ENCODE results near the gene KIFC3. TPM values are rescaled to one million over a fixed set of nuclear protein-coding genes. Genes with fewer than 3 reads are reported as not detected.

KIFC3 gene
- total RNA-seq, 1 donor from 2014 or later, result 0.76 TPM

DNA sequence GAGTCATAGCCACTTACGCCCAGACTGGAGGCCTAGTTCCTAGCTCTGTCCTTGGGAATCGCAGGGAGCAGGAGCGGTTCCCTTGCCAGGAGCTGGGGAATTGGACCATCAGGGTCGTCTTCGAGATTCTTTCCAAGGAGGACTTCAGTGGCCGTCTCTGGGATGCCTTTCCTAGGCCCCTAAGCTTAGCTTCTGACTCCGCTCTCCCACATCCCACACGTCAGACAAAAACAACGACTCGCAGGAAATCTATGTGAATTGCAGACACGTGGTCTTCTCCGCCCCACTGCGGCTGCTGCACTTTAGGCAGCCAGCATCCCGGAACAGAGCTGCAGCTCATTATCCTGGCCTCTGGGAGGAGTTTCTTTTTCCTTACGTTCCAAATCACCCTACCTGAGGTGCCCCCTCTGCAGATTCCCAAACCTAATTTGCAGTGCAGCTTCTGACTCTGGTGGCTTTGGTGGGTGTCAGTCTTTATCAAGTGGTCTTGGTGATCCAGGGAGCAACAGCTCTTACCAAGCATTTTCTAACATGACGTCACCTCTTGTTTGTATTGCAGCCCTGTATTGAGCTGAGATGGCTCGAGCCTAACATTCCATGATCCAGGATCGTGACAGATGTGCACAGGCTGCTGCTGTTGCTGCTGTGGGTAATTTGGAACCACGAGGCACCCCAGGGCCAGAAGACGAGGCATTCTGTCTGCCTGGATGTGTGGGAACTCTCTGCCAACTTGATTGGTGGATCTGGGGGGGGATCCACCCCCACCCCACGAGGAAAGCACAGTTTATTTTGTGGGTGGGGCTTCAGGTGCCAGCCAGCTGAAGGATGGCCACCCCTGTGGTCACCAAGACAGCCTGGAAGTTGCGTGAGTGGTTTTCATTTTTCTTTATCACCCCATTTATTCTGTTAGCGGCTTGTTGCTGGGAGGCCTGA, 65.6 kb downstream of the KIFC3 start:
- DNase-seq, result no peak
- Mint-ChIP-seq H3K4me1 (ENCODE audit: low read depth, unreplicated experiment) (peaks cover 23% of the 10 kb centered on the region), H3K4me3 (ENCODE audit: unreplicated experiment) (peak overlapping the region; percentile 95), H3K9me3 (ENCODE audit: unreplicated experiment) (peaks cover 7% of the 10 kb centered on the region), H3K36me3 (ENCODE audit: unreplicated experiment) (no peaks in the 10 kb centered on the region), H3K27ac (ENCODE audit: unreplicated experiment) (peak overlapping the region; percentile 99), H3K27me3 (ENCODE audit: unreplicated experiment) (peaks cover 10% of the 10 kb centered on the region)
- TF ChIP-seq, protein P1, sequence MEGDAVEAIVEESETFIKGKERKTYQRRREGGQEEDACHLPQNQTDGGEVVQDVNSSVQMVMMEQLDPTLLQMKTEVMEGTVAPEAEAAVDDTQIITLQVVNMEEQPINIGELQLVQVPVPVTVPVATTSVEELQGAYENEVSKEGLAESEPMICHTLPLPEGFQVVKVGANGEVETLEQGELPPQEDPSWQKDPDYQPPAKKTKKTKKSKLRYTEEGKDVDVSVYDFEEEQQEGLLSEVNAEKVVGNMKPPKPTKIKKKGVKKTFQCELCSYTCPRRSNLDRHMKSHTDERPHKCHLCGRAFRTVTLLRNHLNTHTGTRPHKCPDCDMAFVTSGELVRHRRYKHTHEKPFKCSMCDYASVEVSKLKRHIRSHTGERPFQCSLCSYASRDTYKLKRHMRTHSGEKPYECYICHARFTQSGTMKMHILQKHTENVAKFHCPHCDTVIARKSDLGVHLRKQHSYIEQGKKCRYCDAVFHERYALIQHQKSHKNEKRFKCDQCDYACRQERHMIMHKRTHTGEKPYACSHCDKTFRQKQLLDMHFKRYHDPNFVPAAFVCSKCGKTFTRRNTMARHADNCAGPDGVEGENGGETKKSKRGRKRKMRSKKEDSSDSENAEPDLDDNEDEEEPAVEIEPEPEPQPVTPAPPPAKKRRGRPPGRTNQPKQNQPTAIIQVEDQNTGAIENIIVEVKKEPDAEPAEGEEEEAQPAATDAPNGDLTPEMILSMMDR (IDR thresholded peaks at IDR 0.05; ENCODE audit: partially characterized antibody, unreplicated experiment), result no peak

DNA sequence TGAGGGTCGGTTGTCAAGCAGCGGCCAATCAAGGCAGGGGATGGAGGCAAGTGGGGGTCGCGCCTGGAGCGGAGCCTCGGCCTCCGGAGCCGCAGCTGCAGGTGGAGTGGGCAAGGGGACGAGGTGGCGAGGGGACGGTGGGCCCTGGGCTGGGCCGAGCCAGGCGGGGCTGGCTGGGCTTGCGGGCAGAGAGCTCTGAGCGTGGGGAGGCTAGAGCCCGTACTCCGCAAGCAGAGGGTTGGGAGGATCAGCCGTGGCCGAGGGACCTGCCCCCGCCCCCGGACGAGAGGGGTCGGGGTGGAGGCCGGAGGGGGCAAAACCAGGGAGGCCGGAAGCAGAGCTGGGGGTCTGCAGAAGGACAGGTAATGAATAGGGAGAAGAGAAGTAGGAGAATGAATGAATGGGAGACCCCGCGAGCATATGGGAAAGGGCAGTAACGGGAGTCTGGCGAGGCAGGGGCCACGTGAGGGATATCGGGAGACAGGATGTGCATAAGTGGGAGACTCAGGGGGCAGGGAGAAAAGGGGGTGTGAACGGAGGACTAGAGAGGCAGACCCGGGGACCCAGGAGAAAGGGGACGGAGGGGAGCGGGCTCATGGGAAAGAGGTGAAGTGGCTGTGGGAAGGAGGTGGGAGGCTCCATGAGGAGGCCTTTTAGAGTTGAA, 66.4 kb downstream of the KIFC3 start, which contains the start of gene KATNB1:
Gene KATNB1 (plus strand): TSS at position 16 of the 664 bp plus-strand sequence. CDS start 1,474 bp downstream, outside the sequence.
- TF ChIP-seq, protein P1 (IDR thresholded peaks at IDR 0.05; ENCODE audit: partially characterized antibody, unreplicated experiment), result no peak
- Mint-ChIP-seq H3K4me3 (ENCODE audit: unreplicated experiment) (peak within 1 kb of the TSS; percentile 95), H3K27me3 (ENCODE audit: unreplicated experiment) (peaks cover 10% of the 10 kb centered on the region), H3K9me3 (ENCODE audit: unreplicated experiment) (peaks cover 7% of the 10 kb centered on the region), H3K36me3 (ENCODE audit: unreplicated experiment) (no peaks in the 10 kb centered on the region), H3K4me1 (ENCODE audit: low read depth, unreplicated experiment) (peaks cover 16% of the 10 kb centered on the region), H3K27ac (ENCODE audit: unreplicated experiment) (peak within 1 kb of the TSS; percentile 99)
- DNase-seq, result no peak

DNA sequence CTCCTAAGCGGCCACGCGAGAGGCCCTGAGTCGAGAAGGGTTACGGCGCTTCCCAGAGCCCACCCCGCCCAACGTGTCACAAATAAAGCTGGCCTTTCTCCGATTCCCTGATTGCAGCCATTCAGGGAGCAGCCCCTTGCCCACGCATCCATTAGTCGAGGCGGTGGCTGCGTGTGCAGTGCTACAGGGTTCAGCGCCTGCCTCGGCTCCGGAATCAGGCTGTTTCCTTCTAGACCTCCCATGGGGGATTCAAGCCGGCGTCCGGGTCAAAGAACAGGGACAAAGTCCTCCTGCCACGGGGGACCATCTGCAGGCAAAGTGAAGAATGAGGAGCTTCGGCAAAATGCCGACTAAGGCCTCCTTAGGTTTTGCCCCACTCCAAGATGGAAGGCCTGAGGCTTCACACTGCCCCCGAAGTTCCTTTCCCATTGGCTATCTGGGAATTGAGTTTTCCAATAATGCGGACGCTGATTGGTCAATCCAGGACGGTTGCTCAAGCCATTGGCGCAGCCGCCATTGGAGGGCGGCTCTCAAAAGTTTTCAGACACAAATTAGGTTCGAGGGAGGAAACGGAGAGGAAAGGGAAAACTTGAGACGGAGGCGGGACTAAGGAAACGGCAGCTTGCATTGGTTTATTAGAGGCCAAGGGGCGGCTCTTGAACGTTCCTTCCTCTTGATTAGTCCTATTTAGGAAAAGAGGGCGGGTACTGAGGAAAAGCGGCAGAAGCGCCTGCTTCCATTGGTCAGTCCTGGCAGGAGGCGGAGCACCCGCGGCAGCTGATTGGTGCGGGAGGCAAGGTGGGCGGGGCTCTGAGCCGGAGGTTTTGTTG, 67.2 kb downstream of the KIFC3 start:
- no peaks in the 10 kb centered on the region for H3K36me3 Mint-ChIP-seq (ENCODE audit: unreplicated experiment)
- peak overlapping the region; percentile 95 for H3K4me3 Mint-ChIP-seq (ENCODE audit: unreplicated experiment)
- peaks cover 10% of the 10 kb centered on the region for H3K27me3 Mint-ChIP-seq (ENCODE audit: unreplicated experiment)
- peak overlapping the region; percentile 99 for H3K27ac Mint-ChIP-seq (ENCODE audit: unreplicated experiment)
- TF ChIP-seq, protein P1 (IDR thresholded peaks at IDR 0.05; ENCODE audit: partially characterized antibody, unreplicated experiment), result no peak
- peaks cover 16% of the 10 kb centered on the region for H3K4me1 Mint-ChIP-seq (ENCODE audit: low read depth, unreplicated experiment)
- peaks cover 7% of the 10 kb centered on the region for H3K9me3 Mint-ChIP-seq (ENCODE audit: unreplicated experiment)
- DNase-seq, result peak; percentile 99

DNA sequence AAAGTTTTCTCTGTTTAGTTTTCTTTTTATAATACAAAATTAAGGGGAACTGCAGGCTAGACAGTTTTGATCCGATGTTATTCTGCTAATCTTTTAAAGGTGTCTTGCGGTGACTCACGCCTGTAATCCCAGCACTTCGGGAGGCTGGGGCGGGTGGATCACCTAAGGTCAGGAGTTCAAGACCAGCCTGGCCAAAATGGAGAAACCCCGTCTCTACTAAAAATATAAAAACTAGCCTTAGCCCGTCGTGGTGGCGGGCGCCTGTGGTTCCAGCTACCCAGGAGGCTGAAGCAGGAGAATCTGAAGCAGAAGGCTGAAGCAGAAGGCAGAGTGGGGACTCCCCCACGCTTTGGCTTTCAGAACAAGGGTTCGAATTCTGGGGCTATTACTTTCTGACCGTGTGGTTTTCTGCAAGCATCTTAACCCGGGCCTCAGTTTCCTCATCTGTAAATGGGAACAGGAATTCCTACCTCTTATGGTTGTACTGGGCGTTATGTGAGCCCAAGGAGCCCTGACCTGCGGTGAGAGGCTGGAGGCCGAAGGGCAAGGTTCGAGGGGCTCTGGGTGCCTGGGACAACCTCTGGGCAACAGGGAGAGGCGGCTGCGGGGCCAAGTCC, 67.9 kb downstream of the KIFC3 start:
- TF ChIP-seq, protein P1 (IDR thresholded peaks at IDR 0.05; ENCODE audit: partially characterized antibody, unreplicated experiment), result no peak
- Mint-ChIP-seq H3K36me3 (ENCODE audit: unreplicated experiment) (no peaks in the 10 kb centered on the region), H3K4me3 (ENCODE audit: unreplicated experiment) (peak overlapping the region; percentile 95), H3K4me1 (ENCODE audit: low read depth, unreplicated experiment) (peaks cover 16% of the 10 kb centered on the region), H3K27me3 (ENCODE audit: unreplicated experiment) (peaks cover 10% of the 10 kb centered on the region), H3K27ac (ENCODE audit: unreplicated experiment) (peak overlapping the region; percentile 99), H3K9me3 (ENCODE audit: unreplicated experiment) (peaks cover 7% of the 10 kb centered on the region)
- DNase-seq, result no peak
